ENCODE results near the gene NUDT3. TPM values are rescaled to one million over a fixed set of nuclear protein-coding genes. Genes with fewer than 3 reads are reported as not detected.
"Not testable (repeated sequence)": the region's sequence is repeated elsewhere in the genome, so short reads cannot be mapped to it uniquely, and the experiment has no call there.

Gene NUDT3
- total RNA-seq, 1 experiment from 2014 or later: 48.4 TPM

DNA sequence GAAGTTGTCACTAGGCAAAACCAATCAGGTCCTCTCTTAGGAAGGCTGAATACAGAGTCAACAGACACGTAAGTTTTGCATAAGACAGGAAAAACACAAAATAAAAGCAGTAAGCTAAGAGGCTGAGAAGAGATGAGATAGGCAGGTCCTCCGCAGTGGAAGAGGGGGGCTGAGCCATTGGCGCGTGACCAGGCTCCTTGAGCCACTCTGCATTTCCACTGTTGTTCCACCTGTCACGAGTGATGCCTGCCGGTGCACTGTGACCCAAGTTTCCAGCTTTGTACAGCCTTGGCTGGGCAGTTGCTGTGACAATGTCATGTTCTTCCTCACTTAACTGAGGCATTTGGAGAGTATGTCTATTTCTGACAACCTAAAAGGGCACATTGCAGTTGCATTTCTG lies 58.6 kb downstream of the NUDT3 start:
- DNase-seq: no peak
- CTCF ChIA-PET: no interaction called here
- Mint-ChIP-seq H3K36me3 (ENCODE audit: insufficient read depth, unreplicated experiment) (peaks cover 6% of the 10 kb centered on the region), H3K4me3 (ENCODE audit: low read depth, unreplicated experiment) (no peak overlapping the region), H3K4me1 (ENCODE audit: low read depth, unreplicated experiment) (peaks cover 53% of the 10 kb centered on the region), H3K9me3 (ENCODE audit: low read depth, unreplicated experiment) (no peaks in the 10 kb centered on the region), H3K27me3 (ENCODE audit: unreplicated experiment) (no peaks in the 10 kb centered on the region), H3K27ac (ENCODE audit: unreplicated experiment) (no peak overlapping the region)
- TF ChIP-seq, protein P1, sequence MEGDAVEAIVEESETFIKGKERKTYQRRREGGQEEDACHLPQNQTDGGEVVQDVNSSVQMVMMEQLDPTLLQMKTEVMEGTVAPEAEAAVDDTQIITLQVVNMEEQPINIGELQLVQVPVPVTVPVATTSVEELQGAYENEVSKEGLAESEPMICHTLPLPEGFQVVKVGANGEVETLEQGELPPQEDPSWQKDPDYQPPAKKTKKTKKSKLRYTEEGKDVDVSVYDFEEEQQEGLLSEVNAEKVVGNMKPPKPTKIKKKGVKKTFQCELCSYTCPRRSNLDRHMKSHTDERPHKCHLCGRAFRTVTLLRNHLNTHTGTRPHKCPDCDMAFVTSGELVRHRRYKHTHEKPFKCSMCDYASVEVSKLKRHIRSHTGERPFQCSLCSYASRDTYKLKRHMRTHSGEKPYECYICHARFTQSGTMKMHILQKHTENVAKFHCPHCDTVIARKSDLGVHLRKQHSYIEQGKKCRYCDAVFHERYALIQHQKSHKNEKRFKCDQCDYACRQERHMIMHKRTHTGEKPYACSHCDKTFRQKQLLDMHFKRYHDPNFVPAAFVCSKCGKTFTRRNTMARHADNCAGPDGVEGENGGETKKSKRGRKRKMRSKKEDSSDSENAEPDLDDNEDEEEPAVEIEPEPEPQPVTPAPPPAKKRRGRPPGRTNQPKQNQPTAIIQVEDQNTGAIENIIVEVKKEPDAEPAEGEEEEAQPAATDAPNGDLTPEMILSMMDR (IDR thresholded peaks at IDR 0.05; ENCODE audit: unreplicated experiment): no peak
- BruUV-seq (replicated peaks): no TSS peak
- intact Hi-C loops (cut with micrococcal nuclease; ENCODE audit: unreplicated experiment): no loop called here

DNA sequence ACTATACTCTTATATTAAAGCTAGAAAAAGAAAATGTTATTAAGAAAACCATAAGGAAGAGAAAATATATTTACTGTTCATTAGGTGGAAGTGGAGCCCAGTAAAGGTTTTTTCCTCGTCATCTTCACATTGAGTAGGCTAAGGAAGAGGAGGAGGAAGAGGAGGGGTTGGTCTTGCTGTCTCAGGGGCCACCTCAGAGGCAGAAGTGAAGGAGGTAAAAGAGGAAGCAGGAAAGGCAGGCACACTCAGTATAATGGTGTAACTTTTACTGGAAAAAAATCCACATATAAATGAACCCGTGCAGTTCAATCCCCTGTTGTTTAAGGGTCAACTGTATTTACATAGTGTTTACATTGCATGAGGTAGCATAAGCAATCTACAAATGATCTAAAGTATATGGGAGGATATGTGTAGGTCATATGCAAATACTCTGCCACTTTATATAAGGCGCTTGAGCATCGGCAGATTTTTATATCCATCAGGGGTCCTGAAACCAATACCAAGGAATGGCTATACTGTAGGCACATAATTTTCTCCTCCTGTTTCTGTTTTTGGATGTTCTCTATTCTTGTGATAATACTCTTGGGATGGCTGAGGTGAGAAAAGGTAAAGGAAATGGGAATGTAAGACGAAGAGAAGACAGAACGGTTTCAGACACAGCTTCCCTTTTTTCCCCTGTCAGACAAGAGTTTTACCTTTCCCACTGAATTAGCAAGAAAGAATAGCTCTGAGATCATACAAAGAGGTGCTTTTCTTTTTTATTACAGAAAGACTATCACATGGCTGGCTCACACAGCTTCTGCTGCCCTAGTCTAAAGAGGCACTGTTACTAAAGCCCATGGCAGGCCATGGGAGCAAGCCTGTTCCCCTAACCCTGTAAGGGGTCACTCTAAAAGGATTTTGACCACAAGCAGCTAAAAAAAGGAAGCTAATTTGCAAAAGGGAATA lies 59.9 kb downstream of the NUDT3 start:
- intact Hi-C loops (cut with micrococcal nuclease; ENCODE audit: unreplicated experiment): no loop called here
- no peak for DNase-seq
- BruUV-seq (replicated peaks): no TSS peak
- peak overlapping the region; percentile 45 for H3K27ac Mint-ChIP-seq (ENCODE audit: unreplicated experiment)
- H3K9me3 Mint-ChIP-seq (ENCODE audit: low read depth, unreplicated experiment): no peaks in the 10 kb centered on the region
- CTCF ChIA-PET: interaction anchor here (1.5 kb wide), 1 partner anchor 13 kb away, joined by 4 read pairs; no protein-coding TSS in a partner anchor
- TF ChIP-seq, protein P1 (IDR thresholded peaks at IDR 0.05; ENCODE audit: unreplicated experiment): no peak
- no peak overlapping the region for H3K4me3 Mint-ChIP-seq (ENCODE audit: low read depth, unreplicated experiment)
- peaks cover 6% of the 10 kb centered on the region for H3K36me3 Mint-ChIP-seq (ENCODE audit: insufficient read depth, unreplicated experiment)
- peaks cover 53% of the 10 kb centered on the region for H3K4me1 Mint-ChIP-seq (ENCODE audit: low read depth, unreplicated experiment)
- H3K27me3 Mint-ChIP-seq (ENCODE audit: unreplicated experiment): no peaks in the 10 kb centered on the region

DNA sequence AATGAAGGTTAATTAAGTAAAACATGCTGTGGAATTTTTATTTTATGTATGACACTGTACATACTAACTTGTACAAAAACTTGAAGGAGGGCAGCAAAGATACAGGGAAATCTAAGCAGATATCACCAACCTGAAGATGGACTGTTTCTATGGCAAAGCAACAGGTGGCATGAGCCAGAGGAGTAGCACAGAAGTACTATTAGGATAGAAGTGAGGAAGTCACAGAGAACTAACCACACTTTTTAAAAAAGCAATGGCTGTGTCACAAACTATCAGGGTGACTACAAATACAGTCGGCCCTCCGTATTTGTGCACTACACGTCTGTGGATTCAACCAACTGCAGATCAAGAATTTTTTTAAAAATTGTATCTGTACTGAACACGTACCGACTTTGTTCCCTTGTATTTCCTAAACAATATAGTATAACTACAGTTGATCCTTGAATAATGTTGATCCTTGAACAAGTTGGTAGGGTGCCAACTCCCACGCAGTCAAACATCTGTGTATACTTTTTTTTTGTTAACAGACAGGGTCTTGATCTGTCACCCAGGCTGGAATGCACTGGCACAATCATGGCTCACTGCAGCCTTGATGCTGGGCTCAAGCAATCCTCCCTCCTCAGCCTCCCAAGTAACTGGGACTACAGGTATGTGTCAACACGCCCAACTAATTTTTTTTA lies 61.0 kb downstream of the NUDT3 start:
- H3K27me3 Mint-ChIP-seq (ENCODE audit: unreplicated experiment): no peaks in the 10 kb centered on the region
- no TSS peak for BruUV-seq (replicated peaks)
- CTCF ChIA-PET: interaction anchor here (0.7 kb wide), 1 partner anchor 21 kb away, joined by 3 read pairs; no protein-coding TSS in a partner anchor
- intact Hi-C loops (cut with micrococcal nuclease; ENCODE audit: unreplicated experiment): no loop called here
- DNase-seq: no peak
- TF ChIP-seq, protein P1 (IDR thresholded peaks at IDR 0.05; ENCODE audit: unreplicated experiment): no peak
- H3K27ac Mint-ChIP-seq (ENCODE audit: unreplicated experiment): no peak overlapping the region
- H3K36me3 Mint-ChIP-seq (ENCODE audit: insufficient read depth, unreplicated experiment): peaks cover 6% of the 10 kb centered on the region
- no peak overlapping the region for H3K4me3 Mint-ChIP-seq (ENCODE audit: low read depth, unreplicated experiment)
- H3K4me1 Mint-ChIP-seq (ENCODE audit: low read depth, unreplicated experiment): peaks cover 48% of the 10 kb centered on the region
- no peaks in the 10 kb centered on the region for H3K9me3 Mint-ChIP-seq (ENCODE audit: low read depth, unreplicated experiment)

DNA sequence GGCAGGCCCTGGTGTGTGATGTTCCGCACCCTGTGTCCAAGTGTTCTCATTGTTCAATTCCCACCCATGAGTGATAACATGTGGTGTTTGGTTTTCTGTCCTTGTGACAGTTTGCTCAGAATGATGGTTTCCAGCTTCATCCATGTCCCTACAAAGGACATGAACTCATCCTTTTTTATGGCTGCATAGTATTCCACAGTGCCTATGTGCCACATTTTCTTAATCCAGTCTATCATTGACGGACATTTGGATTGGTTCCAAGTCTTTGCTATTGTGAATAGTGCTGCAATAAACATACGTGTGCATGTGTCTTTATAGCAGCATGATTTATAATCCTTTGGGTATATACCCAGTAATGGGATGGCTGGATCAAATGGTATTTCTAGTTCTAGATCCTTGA lies 62.7 kb downstream of the NUDT3 start:
- intact Hi-C loops (cut with micrococcal nuclease; ENCODE audit: unreplicated experiment); H3K27me3 Mint-ChIP-seq (ENCODE audit: unreplicated experiment); CTCF ChIA-PET; DNase-seq; H3K4me3 Mint-ChIP-seq (ENCODE audit: low read depth, unreplicated experiment); H3K27ac Mint-ChIP-seq (ENCODE audit: unreplicated experiment); H3K9me3 Mint-ChIP-seq (ENCODE audit: low read depth, unreplicated experiment); BruUV-seq (replicated peaks); H3K36me3 Mint-ChIP-seq (ENCODE audit: insufficient read depth, unreplicated experiment): not testable (repeated sequence)
- peaks cover 49% of the 10 kb centered on the region for H3K4me1 Mint-ChIP-seq (ENCODE audit: low read depth, unreplicated experiment)
